Measurements from ENCODE around the gene MKLN1. TPM values are rescaled to one million over a fixed set of nuclear protein-coding genes. Genes with fewer than 3 reads are reported as not detected.

MKLN1 gene
- total and polyA plus RNA-seq, 7 donors: 14.7 to 70.8 (median 42.9) TPM

GRCh38 chr7:131336956-131337355 lies 9.3 kb downstream of the MKLN1 start:
- TF ChIP-seq, protein P1, sequence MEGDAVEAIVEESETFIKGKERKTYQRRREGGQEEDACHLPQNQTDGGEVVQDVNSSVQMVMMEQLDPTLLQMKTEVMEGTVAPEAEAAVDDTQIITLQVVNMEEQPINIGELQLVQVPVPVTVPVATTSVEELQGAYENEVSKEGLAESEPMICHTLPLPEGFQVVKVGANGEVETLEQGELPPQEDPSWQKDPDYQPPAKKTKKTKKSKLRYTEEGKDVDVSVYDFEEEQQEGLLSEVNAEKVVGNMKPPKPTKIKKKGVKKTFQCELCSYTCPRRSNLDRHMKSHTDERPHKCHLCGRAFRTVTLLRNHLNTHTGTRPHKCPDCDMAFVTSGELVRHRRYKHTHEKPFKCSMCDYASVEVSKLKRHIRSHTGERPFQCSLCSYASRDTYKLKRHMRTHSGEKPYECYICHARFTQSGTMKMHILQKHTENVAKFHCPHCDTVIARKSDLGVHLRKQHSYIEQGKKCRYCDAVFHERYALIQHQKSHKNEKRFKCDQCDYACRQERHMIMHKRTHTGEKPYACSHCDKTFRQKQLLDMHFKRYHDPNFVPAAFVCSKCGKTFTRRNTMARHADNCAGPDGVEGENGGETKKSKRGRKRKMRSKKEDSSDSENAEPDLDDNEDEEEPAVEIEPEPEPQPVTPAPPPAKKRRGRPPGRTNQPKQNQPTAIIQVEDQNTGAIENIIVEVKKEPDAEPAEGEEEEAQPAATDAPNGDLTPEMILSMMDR (IDR thresholded peaks at IDR 0.05): no peak
- H3K36me3 ChIP-seq (ENCODE audit: insufficient read depth in 1 of 2, low read depth in 1 of 2): no peaks in the 10 kb centered on the region
- intact Hi-C loops (cut with DNase I): loop anchor here in 1 of 2 donors (5.0 kb wide), 1 partner anchor 65 kb away; no protein-coding TSS in a partner anchor
- peaks cover 19% of the 10 kb centered on the region for H3K9me3 ChIP-seq
- DNase-seq (no peak), ATAC-seq (no peak)
- no peak overlapping the region for H3K4me3 ChIP-seq
- WGBS, 3 donors: 81 to 95% (median 92%) methylated on average over 2 of the region's 2 CpGs
- H3K4me1 ChIP-seq: peaks cover 47% of the 10 kb centered on the region
- no peak overlapping the region for H3K27ac ChIP-seq
- no peaks in the 10 kb centered on the region for H3K27me3 ChIP-seq (ENCODE audit: insufficient read depth in 3 of 3, low read length in 2 of 3)

DNA sequence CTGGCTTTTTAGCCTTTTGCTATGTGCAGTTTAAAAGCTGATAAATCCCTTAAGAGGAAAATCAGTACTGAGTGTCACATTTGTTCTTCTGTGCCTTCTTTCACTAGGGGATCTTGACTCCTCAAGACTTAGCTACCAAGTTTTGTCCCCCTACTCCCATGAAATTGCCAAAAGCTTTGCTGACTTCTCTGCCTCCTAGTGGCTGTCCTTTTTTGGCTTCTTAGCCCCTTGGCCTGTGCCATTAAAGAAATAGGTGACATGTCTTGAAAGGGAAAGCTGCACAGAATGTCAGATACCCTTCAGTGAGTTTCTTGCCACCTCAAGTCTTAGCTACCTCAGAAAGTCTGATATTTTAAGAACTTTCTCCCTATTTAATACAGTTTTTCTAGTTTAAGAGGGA lies 10.5 kb downstream of the MKLN1 start:
- DNase-seq: no peak
- TF ChIP-seq, protein P1 (IDR thresholded peaks at IDR 0.05): no peak
- ATAC-seq: peak in 1 of 4 donors; percentile 35
- H3K27ac ChIP-seq: no peak overlapping the region
- intact Hi-C loops (cut with DNase I): loop anchor here in 1 of 2 donors (5.0 kb wide), 1 partner anchor 64 kb away; no protein-coding TSS in a partner anchor
- peaks cover 19% of the 10 kb centered on the region for H3K9me3 ChIP-seq
- H3K4me1 ChIP-seq: peaks cover 49% of the 10 kb centered on the region
- H3K36me3 ChIP-seq (ENCODE audit: insufficient read depth in 1 of 2, low read depth in 1 of 2): no peaks in the 10 kb centered on the region
- no peak overlapping the region for H3K4me3 ChIP-seq
- no peaks in the 10 kb centered on the region for H3K27me3 ChIP-seq (ENCODE audit: insufficient read depth in 3 of 3, low read length in 2 of 3)

DNA sequence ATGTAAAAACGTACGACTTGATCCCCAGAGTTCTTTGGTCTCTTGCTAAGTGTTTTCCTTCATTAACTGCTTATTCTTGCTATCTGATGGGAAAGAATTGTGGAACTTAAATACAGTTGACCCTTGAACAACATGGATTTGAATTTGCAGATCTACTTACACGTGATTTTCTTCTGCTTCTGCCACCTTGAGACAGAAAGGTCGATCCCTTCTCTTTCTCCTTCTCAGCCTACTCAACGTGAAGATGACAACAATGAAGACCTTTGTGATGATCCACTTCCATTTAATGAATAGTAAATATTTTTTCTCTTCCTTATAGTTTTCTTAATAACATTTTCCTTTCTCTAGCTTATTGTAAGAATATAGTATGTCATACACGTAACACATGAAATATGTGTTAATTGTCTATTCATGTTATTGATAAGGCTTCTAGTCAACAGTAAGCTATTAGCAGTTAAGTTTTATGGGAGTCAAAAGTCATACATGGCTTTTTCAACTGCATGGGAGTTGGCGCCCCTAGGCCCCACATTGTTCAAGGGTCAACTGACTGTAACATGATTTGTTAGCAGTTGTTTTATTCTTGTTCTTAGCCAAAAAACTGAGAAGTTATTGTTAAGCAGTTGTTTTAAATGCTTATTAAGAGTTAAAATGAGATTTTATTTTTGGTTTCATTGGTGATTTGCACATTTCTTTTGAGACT lies 11.2 kb downstream of the MKLN1 start:
- H3K9me3 ChIP-seq: peaks cover 19% of the 10 kb centered on the region
- no peak for ATAC-seq
- DNase-seq: no peak
- TF ChIP-seq, protein P1 (IDR thresholded peaks at IDR 0.05): no peak
- WGBS, 3 donors: 72 to 79% (median 73%) methylated on average over 7 of the region's 7 CpGs
- H3K27me3 ChIP-seq (ENCODE audit: insufficient read depth in 3 of 3, low read length in 2 of 3): no peaks in the 10 kb centered on the region
- no peaks in the 10 kb centered on the region for H3K36me3 ChIP-seq (ENCODE audit: insufficient read depth in 1 of 2, low read depth in 1 of 2)
- H3K27ac ChIP-seq: no peak overlapping the region
- peaks cover 49% of the 10 kb centered on the region for H3K4me1 ChIP-seq
- H3K4me3 ChIP-seq: no peak overlapping the region
- intact Hi-C loops (cut with DNase I): loop anchor here in 1 of 2 donors (5.0 kb wide), 1 partner anchor 63 kb away; no protein-coding TSS in a partner anchor

DNA sequence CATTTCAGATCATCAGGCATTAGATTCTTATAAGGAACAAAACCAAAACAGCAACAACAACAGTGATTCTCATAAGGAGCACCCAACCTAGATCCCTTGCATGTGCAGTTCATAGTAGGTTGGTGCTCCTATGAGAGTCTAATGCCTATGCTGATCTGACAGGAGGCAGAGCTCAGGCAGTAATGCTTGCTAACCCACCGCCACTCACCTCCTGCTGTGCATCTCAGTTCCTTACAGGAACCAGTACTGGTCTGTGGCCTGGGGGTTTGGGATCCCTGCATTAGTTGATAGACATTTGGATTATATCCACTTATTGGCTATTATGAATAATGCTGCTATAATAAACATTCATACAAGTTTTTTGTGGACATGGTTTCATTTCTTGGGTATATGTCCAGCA lies 14.0 kb downstream of the MKLN1 start:
- TF ChIP-seq, protein P1 (IDR thresholded peaks at IDR 0.05): no peak
- Histone ChIP-seq H3K4me1 (peaks cover 45% of the 10 kb centered on the region), H3K4me3 (no peak overlapping the region), H3K27me3 (ENCODE audit: insufficient read depth in 3 of 3, low read length in 2 of 3) (no peaks in the 10 kb centered on the region), H3K9me3 (peaks cover 9% of the 10 kb centered on the region), H3K36me3 (ENCODE audit: insufficient read depth in 1 of 2, low read depth in 1 of 2) (no peaks in the 10 kb centered on the region), H3K27ac (no peak overlapping the region)
- ATAC-seq (no peak), DNase-seq (no peak)
- intact Hi-C loops (cut with DNase I): no loop called here
- WGBS, 3 donors: 100% methylated on average over 1 of the region's 1 CpG
